DND-41 (cell line): Measurements from ENCODE around the gene TDRD7.

Experiments used
- CTCF ChIP-seq: IDR thresholded peaks from 2 replicates; pipeline ENCODE4 v1.5.1; 2012; ENCODE audit warnings: borderline replicate concordance, low read length, moderate library complexity, mild to moderate bottlenecking; ENCODE audit not compliant: poor library complexity, severe bottlenecking; ENCODE audit errors: extremely low read depth
- EZH2 ChIP-seq: IDR thresholded peaks from 3 replicates; pipeline ENCODE4 v1.6.1; 2012; ENCODE audit warnings: borderline replicate concordance, low read depth, mild to moderate bottlenecking, moderate library complexity, low read length, inconsistent platforms; ENCODE audit not compliant: severe bottlenecking

- TF ChIP-seq CTCF: no peak
- no peak for TF ChIP-seq EZH2
Measured at GRCh38 chr9:97502984-97503861, 91.3 kb downstream of the TDRD7 start.
